B cell (primary cell): ENCODE results near the gene MYO5C. TPM values are rescaled to one million over a fixed set of nuclear protein-coding genes. Genes with fewer than 3 reads are reported as not detected.

Source experiments
- ATAC-seq: fragments of 200-7000 bp; cut with Tn5 transposase; one replicate; pipeline ENCODE4 v1.10.0; 2021; ENCODE audit warnings: low read depth, mild to moderate bottlenecking, moderate number of reproducible peaks, moderate library complexity
- CTCF ChIA-PET: fragments of 350-600 bp; sonication (Branson Sonifier 250); formaldehyde crosslinking; loops from one replicate; lab custom pipeline; 2021; ENCODE audit warnings: antibody characterized with exemption, inconsistent platforms; lab: Charles Lee
- POLR2A ChIA-PET: fragments of 350-600 bp; sonication (Branson Sonifier 250); formaldehyde crosslinking; loops from one replicate; lab custom pipeline; 2021; ENCODE audit warnings: antibody characterized with exemption; lab: Charles Lee
- DNase-seq: peaks from one replicate; pipeline ENCODE4 v3.0.0; 2013
- H2AFZ ChIP-seq: 2 replicates; pipeline ENCODE4 v1.6.1; 2012; ENCODE audit warnings: mild to moderate bottlenecking, low read depth, low read length; ENCODE audit not compliant: insufficient read depth, poor library complexity, severe bottlenecking
- H3K27ac ChIP-seq, 2 donors: 1 replicate in 1 of 2; 2 replicates in 1 of 2; pipeline ENCODE4 v1.5.1; 2012 to 2013; ENCODE audit warnings: low read length in 2 of 2, mild to moderate bottlenecking in 2 of 2, moderate library complexity in 1 of 2
- H3K27me3 ChIP-seq, 4 experiments: fragments of 200-600 bp in 1 of 4; sonication (generic) in 1 of 4; replicated peaks in 1 of 4; 1 replicate in 2 of 4; 2 replicates in 2 of 4; pipeline versions ENCODE4 v1.6.1 to v1.7.0; 2013 to 2016; ENCODE audit warnings: low read length in 3 of 4, mild to moderate bottlenecking in 2 of 4, mixed read lengths in 1 of 4, moderate library complexity in 1 of 4; ENCODE audit not compliant: insufficient read depth in 4 of 4, control insufficient read depth in 3 of 4; ENCODE audit errors: control extremely low read depth in 1 of 4
- H3K36me3 ChIP-seq, 2 experiments: replicated peaks in 1 of 2; 1 replicate in 1 of 2; 2 replicates in 1 of 2; pipeline versions ENCODE4 v1.6.1 to v1.7.1; 2013; ENCODE audit warnings: low read length in 1 of 2; ENCODE audit not compliant: insufficient read depth in 2 of 2, control insufficient read depth in 1 of 2; ENCODE audit errors: control extremely low read depth in 1 of 2, extremely low read depth in 1 of 2
- H3K4me1 ChIP-seq, 2 donors: fragments of 200-600 bp in 1 of 2; sonication (generic) in 1 of 2; 1 replicate in 1 of 2; 2 replicates in 1 of 2; pipeline versions ENCODE4 v1.5.1 to v1.6.1; 2013 to 2017; ENCODE audit warnings: low read length in 2 of 2; ENCODE audit not compliant: control insufficient read depth in 2 of 2, insufficient read depth in 2 of 2
- H3K4me2 ChIP-seq: replicated peaks from 2 replicates; pipeline ENCODE3; 2012; ENCODE audit warnings: mild to moderate bottlenecking, low read depth, low read length; ENCODE audit not compliant: poor library complexity, severe bottlenecking
- H3K4me3 ChIP-seq, 5 experiments: fragments of 200-600 bp in 1 of 5; sonication (generic) in 1 of 5; 1 replicate in 3 of 5; 2 replicates in 2 of 5; pipeline versions ENCODE4 v1.5.1 to v1.7.0; 2011 to 2016; ENCODE audit warnings: low read length in 4 of 5, mild to moderate bottlenecking in 4 of 5, low read depth in 2 of 5, control low read depth in 1 of 5, moderate library complexity in 1 of 5; ENCODE audit not compliant: insufficient read depth in 1 of 5; ENCODE audit errors: control extremely low read depth in 1 of 5, extremely low read depth in 1 of 5
- H3K79me2 ChIP-seq: fragments of 200-600 bp; sonication (generic); one replicate; pipeline ENCODE4 v1.6.0; 2016; ENCODE audit warnings: low read length; ENCODE audit not compliant: control insufficient read depth, insufficient read depth
- H3K9ac ChIP-seq: fragments of 200-600 bp; sonication (generic); 2 replicates; pipeline ENCODE4 v1.6.1; 2017; ENCODE audit warnings: mild to moderate bottlenecking, low read length, moderate library complexity
- H3K9me3 ChIP-seq, 3 donors: one replicate each; pipeline versions ENCODE4 v1.6.1 to v1.7.1; 2013; ENCODE audit warnings: low read length in 2 of 3; ENCODE audit not compliant: control insufficient read depth in 2 of 3, insufficient read depth in 1 of 3; ENCODE audit errors: control extremely low read depth in 1 of 3
- H4K20me1 ChIP-seq: 2 replicates; pipeline ENCODE4 v1.6.0; 2012; ENCODE audit warnings: mild to moderate bottlenecking, low read length; ENCODE audit not compliant: insufficient read depth, control insufficient read depth, poor library complexity, severe bottlenecking
- H3K27ac Mint-ChIP-seq: one replicate; pipeline ENCODE4 v1.8.0; 2021; ENCODE audit warnings: mixed read lengths
- H3K27me3 Mint-ChIP-seq: one replicate; pipeline ENCODE4 v1.8.0; 2021; ENCODE audit warnings: mixed read lengths
- H3K4me1 Mint-ChIP-seq: one replicate; pipeline ENCODE4 v1.8.0; 2021; ENCODE audit warnings: mixed read lengths
- H3K4me3 Mint-ChIP-seq: one replicate; pipeline ENCODE4 v1.8.0; 2021; ENCODE audit warnings: mixed read lengths
- H3K9me3 Mint-ChIP-seq: one replicate; pipeline ENCODE4 v1.8.0; 2022; ENCODE audit warnings: mixed read lengths; ENCODE audit not compliant: insufficient read depth
- EZH2 ChIP-seq: IDR thresholded peaks from 2 replicates; pipeline ENCODE4 v1.6.1; 2012; ENCODE audit warnings: borderline replicate concordance, low read depth, mild to moderate bottlenecking, moderate library complexity, low read length; ENCODE audit not compliant: insufficient read depth, poor library complexity, severe bottlenecking
- WGBS: methylation state at CpG from one replicate; pipeline ENCODE4 v1.1.5; 2013; ENCODE audit warnings: missing lambda C conversion rate; ENCODE audit not compliant: insufficient coverage; 5-methylcytosine and 5-hydroxymethylcytosine counted together
- intact Hi-C: fragments of 100-400 bp; cut with micrococcal nuclease; formaldehyde crosslinking; loops from one replicate; pipeline ENCODE4 v1.10.0; 2022
- polyA plus RNA-seq: library from polyadenylated mRNA; depleted of rRNA; stranded (reverse); fragments of >200 nt; gene quantifications from 2 replicates; pipeline ENCODE4 v1.2.3, GENCODE V29; 2012
- total RNA-seq, 2 donors: library from RNA; stranded (reverse); fragments of 120-200 nt in 1 of 2; gene quantifications; 1 replicate in 1 of 2; 2 replicates in 1 of 2; pipeline versions ENCODE4 v1.2.3 to v1.2.4, GENCODE V29; 2013 to 2022
- TF ChIP-seq, protein P1 (sequence below): fragments of 200-600 bp; IDR thresholded peaks from one replicate; pipeline ENCODE4 v1.8.0; 2022; ENCODE audit warnings: antibody characterized with exemption, mild to moderate bottlenecking

The MYO5C gene
- total and polyA plus RNA-seq, 2 donors (not counting 1 experiment from before 2014, with no cell fraction given): 0.54 to 4.5 TPM

DNA sequence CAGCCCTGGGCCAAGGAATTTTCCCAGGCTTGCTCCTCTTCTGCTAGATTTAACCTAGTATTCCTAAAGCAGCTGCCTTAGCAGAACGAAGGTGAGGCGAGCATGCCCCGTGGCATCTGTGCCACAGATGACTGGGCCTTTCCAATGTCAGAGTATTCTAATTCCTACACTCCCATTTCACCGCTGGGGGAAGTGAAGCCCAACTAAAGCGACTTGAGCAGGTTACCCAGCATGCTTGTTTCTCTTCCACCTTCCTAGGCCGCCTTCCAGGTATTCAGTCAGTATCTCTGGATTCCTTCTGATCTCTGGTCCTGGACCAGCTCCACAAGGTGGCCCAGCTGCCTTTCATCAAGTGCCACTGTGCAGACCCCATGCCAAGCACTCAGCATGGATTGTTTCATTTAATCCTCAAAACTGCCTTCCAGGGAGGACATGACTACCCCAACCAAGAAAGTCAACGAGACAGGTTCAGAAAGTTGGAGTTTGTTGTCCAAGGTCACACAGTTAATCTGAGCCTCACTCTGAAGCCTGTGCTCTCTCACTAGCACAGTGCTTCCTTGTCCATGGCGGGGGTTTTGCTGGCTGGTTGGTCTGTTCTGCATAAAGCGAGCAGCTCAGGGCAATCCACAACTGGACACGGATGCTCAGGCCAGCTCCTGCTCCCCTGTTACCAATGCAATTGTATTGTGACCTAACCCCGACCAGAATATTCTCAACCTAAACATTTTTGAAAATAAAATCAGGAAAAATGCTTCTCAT lies 15.1 kb downstream of the MYO5C start:
- H3K4me1 Mint-ChIP-seq: no peaks in the 10 kb centered on the region
- H3K36me3 ChIP-seq: no peaks in the 10 kb centered on the region
- no peaks in the 10 kb centered on the region for H3K79me2 ChIP-seq
- TF ChIP-seq, protein P1, sequence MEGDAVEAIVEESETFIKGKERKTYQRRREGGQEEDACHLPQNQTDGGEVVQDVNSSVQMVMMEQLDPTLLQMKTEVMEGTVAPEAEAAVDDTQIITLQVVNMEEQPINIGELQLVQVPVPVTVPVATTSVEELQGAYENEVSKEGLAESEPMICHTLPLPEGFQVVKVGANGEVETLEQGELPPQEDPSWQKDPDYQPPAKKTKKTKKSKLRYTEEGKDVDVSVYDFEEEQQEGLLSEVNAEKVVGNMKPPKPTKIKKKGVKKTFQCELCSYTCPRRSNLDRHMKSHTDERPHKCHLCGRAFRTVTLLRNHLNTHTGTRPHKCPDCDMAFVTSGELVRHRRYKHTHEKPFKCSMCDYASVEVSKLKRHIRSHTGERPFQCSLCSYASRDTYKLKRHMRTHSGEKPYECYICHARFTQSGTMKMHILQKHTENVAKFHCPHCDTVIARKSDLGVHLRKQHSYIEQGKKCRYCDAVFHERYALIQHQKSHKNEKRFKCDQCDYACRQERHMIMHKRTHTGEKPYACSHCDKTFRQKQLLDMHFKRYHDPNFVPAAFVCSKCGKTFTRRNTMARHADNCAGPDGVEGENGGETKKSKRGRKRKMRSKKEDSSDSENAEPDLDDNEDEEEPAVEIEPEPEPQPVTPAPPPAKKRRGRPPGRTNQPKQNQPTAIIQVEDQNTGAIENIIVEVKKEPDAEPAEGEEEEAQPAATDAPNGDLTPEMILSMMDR: no peak
- TF ChIP-seq EZH2: no peak
- no peaks in the 10 kb centered on the region for H3K9me3 ChIP-seq
- intact Hi-C loops: no loop called here
- no peak for DNase-seq
- 96% methylated on average over 10 of the region's 11 CpGs for WGBS
- H3K27me3 ChIP-seq: no peaks in the 10 kb centered on the region
- H2AFZ ChIP-seq: no peak overlapping the region
- no peaks in the 10 kb centered on the region for H3K9me3 Mint-ChIP-seq
- H3K4me3 ChIP-seq: no peak overlapping the region
- H3K27ac ChIP-seq: no peak overlapping the region
- no peak overlapping the region for H3K4me2 ChIP-seq
- CTCF ChIA-PET: interaction anchor here (1.0 to 1.6 kb wide), 5 partner anchors 22 to 454 kb away, joined by 3 to 5 read pairs (median 3); no protein-coding TSS in a partner anchor
- H3K4me1 ChIP-seq: no peaks in the 10 kb centered on the region
- no peaks in the 10 kb centered on the region for H3K27me3 Mint-ChIP-seq
- H3K9ac ChIP-seq: no peak overlapping the region
- ATAC-seq: no peak
- H3K27ac Mint-ChIP-seq: no peak overlapping the region
- POLR2A ChIA-PET: no interaction called here
- H4K20me1 ChIP-seq: no peaks in the 10 kb centered on the region
- no peak overlapping the region for H3K4me3 Mint-ChIP-seq

DNA sequence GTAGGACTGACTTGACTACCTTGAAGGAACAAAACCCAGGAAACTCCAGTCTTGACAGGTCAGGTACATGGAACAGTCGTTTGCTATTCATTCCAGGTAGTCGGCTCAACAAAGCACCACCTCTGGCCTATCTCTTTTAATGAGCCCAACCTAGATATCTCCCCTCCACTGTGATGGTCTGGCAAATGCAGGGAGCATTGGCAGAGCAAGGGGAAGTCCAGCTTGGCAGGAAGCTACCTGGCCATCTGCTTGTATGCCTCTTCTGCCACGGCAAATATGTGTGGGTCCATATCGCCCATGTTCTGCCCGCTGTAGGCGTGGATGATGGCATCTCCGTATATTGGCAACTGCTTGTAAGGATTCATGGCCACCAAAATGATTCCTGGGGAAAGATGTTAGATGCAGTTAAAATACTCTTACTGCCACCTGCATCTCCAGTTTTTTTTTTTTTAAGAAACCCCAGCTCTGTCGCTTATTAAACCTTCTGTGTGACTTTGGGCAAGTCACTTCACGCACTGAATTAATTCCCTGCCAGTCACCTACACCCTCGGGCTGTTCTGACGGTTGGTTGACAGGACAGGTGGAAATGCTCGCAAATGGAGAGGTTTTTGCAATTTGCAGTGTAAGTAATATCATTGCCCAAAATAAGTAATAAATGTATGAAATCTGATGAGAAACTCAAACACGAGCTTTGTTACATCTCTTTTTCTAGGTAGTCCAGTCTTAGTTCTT lies 16.8 kb downstream of the MYO5C start:
- H3K9ac ChIP-seq: no peak overlapping the region
- ChIA-PET POLR2A (no interaction called here), CTCF (interaction anchor here (0.7 to 1.6 kb wide), 6 partner anchors 10 to 52 kb away, joined by 3 to 5 read pairs (median 3); no protein-coding TSS in a partner anchor)
- H3K9me3 Mint-ChIP-seq: no peaks in the 10 kb centered on the region
- WGBS: 96% methylated on average over 7 of the region's 13 CpGs
- H3K27me3 ChIP-seq: no peaks in the 10 kb centered on the region
- no peaks in the 10 kb centered on the region for H4K20me1 ChIP-seq
- no peak overlapping the region for H3K27ac Mint-ChIP-seq
- H3K36me3 ChIP-seq: no peaks in the 10 kb centered on the region
- no peaks in the 10 kb centered on the region for H3K4me1 Mint-ChIP-seq
- no peak for ATAC-seq
- no peaks in the 10 kb centered on the region for H3K27me3 Mint-ChIP-seq
- no peak overlapping the region for H3K4me3 ChIP-seq
- intact Hi-C loops: no loop called here
- H2AFZ ChIP-seq: no peak overlapping the region
- H3K27ac ChIP-seq: no peak overlapping the region
- H3K4me1 ChIP-seq: no peaks in the 10 kb centered on the region
- no peaks in the 10 kb centered on the region for H3K9me3 ChIP-seq
- TF ChIP-seq EZH2: no peak
- TF ChIP-seq, protein P1: no peak
- H3K79me2 ChIP-seq: no peaks in the 10 kb centered on the region
- H3K4me3 Mint-ChIP-seq: no peak overlapping the region
- no peak overlapping the region for H3K4me2 ChIP-seq
- no peak for DNase-seq
